DOHH2 (cell line): ENCODE data around the gene ARPC2.
A peak's percentile ranks its signal among the peaks of the same experiment; 100 is the strongest.
"Not testable (repeated sequence)": the region's sequence is repeated elsewhere in the genome, so short reads cannot be mapped to it uniquely, and the experiment has no call there.

Experiments used
- H3F3A ChIP-seq: fragments of 200-600 bp; sonication (generic), shearing (Covaris generic); 2 replicates; pipeline ENCODE4 v1.6.0; 2016; ENCODE audit warnings: antibody characterized with exemption, mild to moderate bottlenecking; ENCODE audit not compliant: control insufficient read depth, insufficient read depth
- H3K27ac ChIP-seq: fragments of 200-600 bp; sonication (generic); 2 replicates; pipeline ENCODE4 v1.5.1; 2014; ENCODE audit warnings: low read depth, mild to moderate bottlenecking, low read length, moderate library complexity
- H3K27me3 ChIP-seq: fragments of 200-600 bp; sonication (generic); 2 replicates; pipeline ENCODE4 v1.6.1; 2014; ENCODE audit warnings: mild to moderate bottlenecking, low read length, mixed read lengths; ENCODE audit not compliant: control insufficient read depth
- H3K36me3 ChIP-seq: fragments of 200-600 bp; sonication (generic); 2 replicates; pipeline ENCODE4 v1.6.1; 2014; ENCODE audit warnings: mild to moderate bottlenecking, low read length, moderate library complexity, mixed read lengths; ENCODE audit not compliant: control insufficient read depth
- H3K4me1 ChIP-seq: fragments of 200-600 bp; sonication (generic); 2 replicates; pipeline ENCODE4 v1.6.1; 2014; ENCODE audit warnings: mild to moderate bottlenecking, low read length, mixed read lengths; ENCODE audit not compliant: control insufficient read depth
- H3K4me2 ChIP-seq: fragments of 200-600 bp; sonication (generic); 2 replicates; pipeline ENCODE4 v1.6.0; 2014; ENCODE audit warnings: mild to moderate bottlenecking, low read length, moderate library complexity
- H3K4me3 ChIP-seq: fragments of 200-600 bp; sonication (generic); 2 replicates; pipeline ENCODE4 v1.5.1; 2014; ENCODE audit warnings: mild to moderate bottlenecking, low read length, mixed read lengths
- H3K79me2 ChIP-seq: fragments of 200-600 bp; sonication (generic); 2 replicates; pipeline ENCODE4 v1.6.1; 2014; ENCODE audit warnings: mild to moderate bottlenecking, low read length, mixed read lengths; ENCODE audit not compliant: control insufficient read depth
- H3K9me2 ChIP-seq: fragments of 200-600 bp; sonication (generic); replicated peaks from 2 replicates; pipeline ENCODE4 v1.6.1; 2014; ENCODE audit warnings: mild to moderate bottlenecking, low read length, mixed read lengths; ENCODE audit not compliant: control insufficient read depth
- H3K9me3 ChIP-seq: fragments of 200-600 bp; sonication (generic); 2 replicates; pipeline ENCODE4 v1.6.1; 2014; ENCODE audit warnings: antibody characterized with exemption, low read length, mixed read lengths; ENCODE audit not compliant: control insufficient read depth, insufficient read depth
- H4K20me1 ChIP-seq: fragments of 200-600 bp; sonication (generic); 2 replicates; pipeline ENCODE4 v1.6.0; 2014; ENCODE audit warnings: low read depth, mild to moderate bottlenecking, antibody characterized with exemption, low read length, moderate library complexity; ENCODE audit not compliant: control insufficient read depth, insufficient read depth
- CTCF ChIP-seq: fragments of 200-600 bp; sonication (generic); IDR thresholded peaks from one replicate; pipeline ENCODE4 v1.5.1; 2014; ENCODE audit warnings: antibody characterized with exemption, mild to moderate bottlenecking, low read depth, low read length; ENCODE audit not compliant: poor library complexity, severe bottlenecking
- EZH2phosphoT487 ChIP-seq: fragments of 200-600 bp; sonication (generic); IDR thresholded peaks from 2 replicates; pipeline ENCODE4 v1.6.1; 2017; ENCODE audit warnings: borderline replicate concordance, mild to moderate bottlenecking, antibody characterized with exemption, low read length, moderate library complexity, mixed read lengths

ARPC2 gene

DNA sequence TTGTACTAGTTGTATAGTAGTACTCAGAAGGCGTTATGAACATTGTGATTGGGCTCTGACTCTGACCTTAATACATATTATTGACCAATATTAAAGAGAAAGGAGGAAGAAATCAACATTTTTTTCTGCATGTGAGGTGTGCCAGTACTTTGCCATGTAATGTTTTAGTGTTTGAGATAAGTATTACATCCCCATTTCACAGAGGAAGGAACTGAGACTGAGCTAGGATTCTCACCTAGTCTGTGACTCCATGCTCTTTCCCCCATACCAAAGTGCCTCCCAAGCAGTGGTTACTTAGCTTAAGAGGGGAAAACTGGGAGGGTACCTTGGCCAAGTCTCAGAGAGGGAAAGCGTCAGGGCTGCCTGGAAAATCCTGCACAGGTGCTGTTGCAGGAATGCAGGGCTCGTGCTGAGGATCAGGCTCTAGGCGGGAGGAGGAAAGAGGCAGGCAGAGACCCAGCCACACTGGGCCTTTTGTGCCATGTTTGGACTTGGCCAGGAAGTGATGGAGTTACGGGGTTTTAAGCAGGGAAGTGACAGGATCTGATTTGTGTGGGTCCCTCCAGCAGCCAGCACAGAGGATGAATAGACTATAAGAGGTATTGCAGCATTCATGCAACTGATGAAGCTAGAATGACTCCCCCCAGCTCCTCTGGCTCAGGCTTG, 55.0 kb downstream of the ARPC2 start:
- Histone ChIP-seq H3K4me3 (peak overlapping the region; percentile 85), H3K36me3 (peaks cover 56% of the 10 kb centered on the region), H3K27me3 (no peaks in the 10 kb centered on the region), H4K20me1 (no peaks in the 10 kb centered on the region), H3K27ac (no peak overlapping the region), H3K9me2 (no peaks in the 10 kb centered on the region), H3K79me2 (peaks cover 36% of the 10 kb centered on the region), H3F3A (peaks cover 4% of the 10 kb centered on the region; the same call in 1 of the 2 replicates), H3K9me3 (no peaks in the 10 kb centered on the region), H3K4me2 (peak overlapping the region; percentile 97), H3K4me1 (peaks cover 30% of the 10 kb centered on the region)
- TF ChIP-seq EZH2phosphoT487 (no peak), CTCF (no peak)

GRCh38 chr2:218272531-218273212, 55.7 kb downstream of the ARPC2 start:
- no peaks in the 10 kb centered on the region for H3K9me2 ChIP-seq
- H3F3A ChIP-seq: peaks cover 4% of the 10 kb centered on the region; the same call in 1 of the 2 replicates
- H3K36me3 ChIP-seq: peaks cover 56% of the 10 kb centered on the region
- peaks cover 35% of the 10 kb centered on the region for H3K79me2 ChIP-seq
- TF ChIP-seq EZH2phosphoT487 (no peak), CTCF (peak; percentile 94)
- H3K9me3 ChIP-seq: no peaks in the 10 kb centered on the region
- H3K4me2 ChIP-seq: peak overlapping the region; percentile 97
- H4K20me1 ChIP-seq: no peaks in the 10 kb centered on the region
- peak overlapping the region; percentile 20; the same call in 1 of the 2 replicates for H3K4me3 ChIP-seq
- H3K27me3 ChIP-seq: no peaks in the 10 kb centered on the region
- no peak overlapping the region for H3K27ac ChIP-seq
- H3K4me1 ChIP-seq: peaks cover 30% of the 10 kb centered on the region

DNA sequence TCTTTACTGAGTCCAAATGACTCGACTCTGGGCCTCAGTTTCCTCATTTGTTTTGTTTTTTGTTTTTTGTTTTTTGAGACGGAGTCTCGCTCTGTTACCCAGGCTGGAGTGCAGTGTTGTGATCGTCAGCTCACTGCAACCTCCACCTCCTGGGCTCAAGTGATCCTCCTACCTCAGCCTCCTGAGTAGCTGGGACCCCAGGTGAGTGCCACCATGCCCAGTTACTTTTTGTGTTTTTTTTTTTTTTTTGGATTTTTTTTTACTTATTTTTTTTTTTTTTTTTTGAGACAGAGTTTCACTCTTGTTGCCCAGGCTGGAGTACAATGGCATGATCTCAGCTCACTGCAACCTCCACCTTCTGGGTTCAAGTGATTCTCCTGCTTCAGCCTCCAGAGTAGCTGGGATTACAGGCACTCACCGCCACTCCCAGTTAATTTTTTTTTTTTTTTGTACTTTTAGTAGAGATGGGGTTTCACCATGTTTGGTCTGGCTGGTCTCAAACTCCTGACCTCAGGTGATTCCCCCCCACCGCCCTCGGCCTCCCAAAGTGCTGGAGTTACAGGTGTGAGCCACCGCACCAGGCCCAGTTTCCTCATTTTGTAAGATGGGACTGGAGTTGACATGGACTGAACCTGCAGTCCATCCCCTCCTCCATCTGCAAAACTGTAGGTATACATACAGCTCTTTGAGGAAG, 56.4 kb downstream of the ARPC2 start:
- H3K4me2 ChIP-seq: peak overlapping the region; percentile 97
- H3K4me3 ChIP-seq: 0 out of 2 replicates have a peak overlapping the region, but pooled peaks have one; percentile 20
- not testable (repeated sequence) for H3F3A ChIP-seq, H3K27me3 ChIP-seq, H4K20me1 ChIP-seq, H3K9me3 ChIP-seq, H3K9me2 ChIP-seq, H3K27ac ChIP-seq
- peaks cover 34% of the 10 kb centered on the region for H3K79me2 ChIP-seq
- H3K4me1 ChIP-seq: peaks cover 30% of the 10 kb centered on the region
- peaks cover 56% of the 10 kb centered on the region for H3K36me3 ChIP-seq

DNA sequence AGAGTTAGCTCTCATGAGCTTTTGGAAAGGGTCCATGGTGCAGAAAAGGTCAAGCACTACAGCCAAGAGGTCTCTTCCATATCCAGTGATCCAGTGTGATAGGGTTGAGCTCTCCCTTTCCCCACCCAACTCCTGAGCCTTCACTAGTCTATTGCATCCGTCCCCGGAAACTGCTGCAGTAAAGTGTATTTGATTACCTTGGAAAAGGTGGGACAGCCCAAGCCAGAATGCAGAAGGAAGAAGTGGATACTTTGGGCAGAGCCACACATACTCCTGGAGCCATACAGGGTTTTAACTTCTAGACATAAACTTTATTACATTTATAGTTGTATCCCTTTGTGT, 56.9 kb downstream of the ARPC2 start:
- H3K9me2 ChIP-seq: no peaks in the 10 kb centered on the region
- peaks cover 33% of the 10 kb centered on the region for H3K79me2 ChIP-seq
- H3K27me3 ChIP-seq: no peaks in the 10 kb centered on the region
- H3K27ac ChIP-seq: no peak overlapping the region
- peaks cover 56% of the 10 kb centered on the region for H3K36me3 ChIP-seq
- H3K9me3 ChIP-seq: no peaks in the 10 kb centered on the region
- H3K4me1 ChIP-seq: peaks cover 28% of the 10 kb centered on the region
- no peak overlapping the region for H3K4me3 ChIP-seq
- TF ChIP-seq EZH2phosphoT487 (no peak), CTCF (no peak)
- H3F3A ChIP-seq: peaks cover 4% of the 10 kb centered on the region; the same call in 1 of the 2 replicates
- no peaks in the 10 kb centered on the region for H4K20me1 ChIP-seq
- H3K4me2 ChIP-seq: no peak overlapping the region
